ENCODE data around the gene LMNTD2.
A peak's percentile ranks its signal among the peaks of the same experiment; 100 is the strongest.
"Not testable (repeated sequence)": the region's sequence is repeated elsewhere in the genome, so short reads cannot be mapped to it uniquely, and the experiment has no call there.

Gene LMNTD2

DNA sequence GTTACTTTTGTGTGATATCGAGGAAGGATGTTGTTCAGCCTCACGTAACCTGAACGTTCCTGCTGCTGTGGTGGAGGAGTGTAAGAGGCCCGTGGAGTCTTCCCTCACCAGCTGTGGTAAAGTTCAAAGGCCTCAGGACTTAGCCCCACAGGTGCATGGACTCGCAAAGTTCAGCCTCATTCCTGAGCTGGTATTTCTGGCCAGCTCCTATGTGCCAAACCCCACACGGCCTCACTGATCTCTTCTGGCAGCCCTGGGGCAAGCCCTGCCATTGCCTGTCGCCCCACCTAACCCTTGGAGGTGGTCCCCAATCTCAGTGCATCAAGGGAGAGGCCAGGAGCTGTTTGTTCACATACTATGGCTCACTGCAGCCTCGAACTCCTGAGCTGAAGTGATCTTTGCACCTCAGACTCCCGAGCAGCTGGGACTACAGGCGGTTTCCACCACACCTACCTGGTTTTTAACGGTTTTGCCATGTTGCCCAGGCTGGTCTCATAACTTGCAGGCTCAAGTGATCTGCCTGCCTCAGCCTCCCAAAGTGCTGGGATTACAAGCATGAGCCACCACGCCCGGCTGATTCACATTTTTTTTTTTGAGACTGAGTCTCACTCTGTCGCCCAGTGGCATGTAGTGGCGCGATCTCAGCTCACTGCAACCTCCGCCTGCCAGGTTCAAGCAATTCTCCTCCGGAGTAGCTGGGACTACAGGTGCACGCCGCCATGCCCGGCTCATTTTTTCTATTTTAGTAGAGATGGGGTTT lies 17.9 kb upstream of the LMNTD2 start:
- TF ChIP-seq CTCF (IDR thresholded peaks at IDR 0.05; ENCODE audit: low read depth, low read length): no peak
- peak overlapping the region; percentile 3 to 98 for H3K4me3 ChIP-seq (replicated peaks in 1 of 2; ENCODE audit: low read depth in 2 of 2, low read length in 2 of 2)
- no peak for DNase-seq (ENCODE audit: low read depth in 2 of 2)

- peak overlapping the region; percentile 86 to 98 for H3K4me3 ChIP-seq (replicated peaks in 1 of 2; ENCODE audit: low read depth in 2 of 2, low read length in 2 of 2)
- DNase-seq (ENCODE audit: low read depth in 2 of 2): no peak
- TF ChIP-seq CTCF (IDR thresholded peaks at IDR 0.05; ENCODE audit: low read depth, low read length): no peak
Observed at GRCh38 chr11:577611-577894, 17.0 kb upstream of the LMNTD2 start.

DNA sequence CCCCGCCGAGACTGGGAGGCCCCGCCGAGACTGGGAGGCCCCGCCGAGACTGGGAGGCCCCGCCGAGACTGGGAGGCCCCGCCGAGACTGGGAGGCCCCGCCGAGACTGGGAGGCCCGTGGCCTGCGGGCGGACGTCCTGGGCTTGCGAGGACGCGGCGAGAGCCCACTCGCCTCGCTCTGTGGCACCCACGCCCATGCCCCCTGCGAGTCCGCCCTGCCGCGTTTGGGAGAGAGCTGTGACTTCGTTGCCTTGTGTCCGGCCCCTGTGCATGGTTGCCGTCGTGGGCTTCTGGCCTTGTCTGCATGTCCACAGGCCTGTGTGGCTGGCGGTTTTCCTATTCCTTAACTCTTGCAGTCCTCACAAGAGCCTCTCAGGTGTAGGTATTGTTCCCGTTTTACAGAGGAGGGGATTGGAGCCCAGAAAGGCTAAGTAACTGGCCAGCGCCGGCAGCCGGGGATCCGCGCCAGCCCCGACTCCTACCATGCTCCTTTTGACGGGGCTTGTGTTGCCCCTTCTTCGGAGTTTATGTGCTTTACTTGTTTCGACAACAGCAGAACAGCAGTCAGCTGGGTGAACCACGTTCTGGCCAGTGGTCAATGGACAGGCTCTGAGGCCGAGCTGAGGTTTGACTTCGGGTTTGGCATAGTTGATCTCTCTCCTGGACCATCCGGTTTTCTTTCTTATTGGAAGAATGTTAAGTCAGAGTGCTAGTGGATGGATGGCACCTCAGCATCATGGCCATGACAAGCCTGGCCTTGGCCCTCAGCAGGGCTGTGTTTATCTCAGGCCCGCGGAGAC lies 16.5 kb upstream of the LMNTD2 start:
- peak overlapping the region; percentile 86 to 98 for H3K4me3 ChIP-seq (replicated peaks in 1 of 2; ENCODE audit: low read depth in 2 of 2, low read length in 2 of 2)
- DNase-seq (ENCODE audit: low read depth in 2 of 2): no peak
- no peak for TF ChIP-seq CTCF (IDR thresholded peaks at IDR 0.05; ENCODE audit: low read depth, low read length)

- H3K4me3 ChIP-seq (replicated peaks in 1 of 2; ENCODE audit: low read depth in 2 of 2, low read length in 2 of 2): peak within 1 kb of the TSS; percentile 86 to 98
- no peak for TF ChIP-seq CTCF (IDR thresholded peaks at IDR 0.05; ENCODE audit: low read depth, low read length)
- DNase-seq (ENCODE audit: low read depth in 2 of 2): peak; percentile 96 to 97
Observed at GRCh38 chr11:575996-576768, 15.6 kb upstream of the LMNTD2 start, which contains the start of gene PHRF1. TSS of gene PHRF1 (plus strand) at chr11:576470. CDS start at chr11:581513, 5,043 bp downstream.

- no peak for TF ChIP-seq CTCF (IDR thresholded peaks at IDR 0.05; ENCODE audit: low read depth, low read length)
- no peak for DNase-seq (ENCODE audit: low read depth in 2 of 2)
- peak overlapping the region; percentile 53 to 72 for H3K4me3 ChIP-seq (replicated peaks in 1 of 2; ENCODE audit: low read depth in 2 of 2, low read length in 2 of 2)
Observed at GRCh38 chr11:575313-575995, 14.9 kb upstream of the LMNTD2 start.

GRCh38 chr11:574632-575312 lies 14.2 kb upstream of the LMNTD2 start:
- peak in 1 of 2 donors; percentile 23 for DNase-seq (ENCODE audit: low read depth in 2 of 2)
- peak overlapping the region; percentile 53 to 72 for H3K4me3 ChIP-seq (replicated peaks in 1 of 2; ENCODE audit: low read depth in 2 of 2, low read length in 2 of 2)
- no peak for TF ChIP-seq CTCF (IDR thresholded peaks at IDR 0.05; ENCODE audit: low read depth, low read length)

GRCh38 chr11:574031-574570 lies 13.6 kb upstream of the LMNTD2 start:
- H3K4me3 ChIP-seq (replicated peaks in 1 of 2; ENCODE audit: low read depth in 2 of 2, low read length in 2 of 2); DNase-seq (ENCODE audit: low read depth in 2 of 2): not testable (repeated sequence)

Data from cardiac fibroblast (primary cell).